DMS53 treated with DMSO at 0.1 percent for 48 hours (cell line): ENCODE results near the gene SDC1.
"Not testable (repeated sequence)": the region's sequence is repeated elsewhere in the genome, so short reads cannot be mapped to it uniquely, and the experiment has no call there.

Experiments
- DNase-seq: peaks from one replicate; lab custom pipeline; 2025; ENCODE audit not compliant: unreplicated experiment; lab: John Stamatoyannopoulos, UW

The SDC1 gene

GRCh38 chr2:20199633-20200270, 25.2 kb downstream of the SDC1 start:
- no peak for DNase-seq

GRCh38 chr2:20198796-20199632, 25.9 kb downstream of the SDC1 start:
- DNase-seq, result no peak

- DNase-seq, result peak; percentile 86
These were observed 26.9 kb downstream of the SDC1 start for GRCh38 chr2:20198001-20198400.

GRCh38 chr2:20197192-20197591, 27.7 kb downstream of the SDC1 start:
- DNase-seq, result no peak

GRCh38 chr2:20196657-20197161, 28.2 kb downstream of the SDC1 start:
- DNase-seq, result peak; percentile 71

- no peak for DNase-seq
These were observed 28.8 kb downstream of the SDC1 start for GRCh38 chr2:20196053-20196656.

- no peak for DNase-seq
These were observed 29.4 kb downstream of the SDC1 start for GRCh38 chr2:20195431-20196033.

GRCh38 chr2:20195016-20195411, 29.9 kb downstream of the SDC1 start:
- DNase-seq, result not testable (repeated sequence)

GRCh38 chr2:20194097-20195015, 30.6 kb downstream of the SDC1 start:
- DNase-seq, result no peak

GRCh38 chr2:20193185-20193584, 31.7 kb downstream of the SDC1 start:
- no peak for DNase-seq

- DNase-seq, result no peak
These were observed 32.1 kb downstream of the SDC1 start for GRCh38 chr2:20192781-20193180.

- no peak for DNase-seq
These were observed 33.0 kb downstream of the SDC1 start for GRCh38 chr2:20191714-20192569.

- no peak for DNase-seq
These were observed 33.8 kb downstream of the SDC1 start for GRCh38 chr2:20190876-20191713.

- no peak for DNase-seq
These were observed 34.8 kb downstream of the SDC1 start for GRCh38 chr2:20190170-20190569.

- DNase-seq, result no peak
These were observed 35.5 kb downstream of the SDC1 start for GRCh38 chr2:20189299-20189931.

- no peak for DNase-seq
These were observed 36.1 kb downstream of the SDC1 start for GRCh38 chr2:20188851-20189250.

- no peak for DNase-seq
These were observed 36.7 kb downstream of the SDC1 start for GRCh38 chr2:20188201-20188600.

- no peak for DNase-seq
These were observed 37.6 kb downstream of the SDC1 start for GRCh38 chr2:20187331-20187730.
